HepG2 (cell line): ENCODE measurements around the gene CNGA3.

Source experiments
- ELF4 ChIP-seq: sonication (generic); formaldehyde crosslinking; IDR thresholded peaks from 2 replicates; pipeline ENCODE4 v1.5.0; 2020; ENCODE audit warnings: missing genetic modification reagents, mild to moderate bottlenecking, moderate library complexity, borderline replicate concordance
- ZIK1 ChIP-seq: sonication (generic); formaldehyde crosslinking; IDR thresholded peaks from 2 replicates; pipeline ENCODE4 v1.5.0; 2020; ENCODE audit warnings: mild to moderate bottlenecking, low read depth, missing genetic modification reagents, borderline replicate concordance
- ZKSCAN8 ChIP-seq: IDR thresholded peaks from 2 replicates; pipeline ENCODE4 v1.6.1; 2016; ENCODE audit warnings: borderline replicate concordance, missing genetic modification reagents, missing compliant biosample characterization
- TF ChIP-seq, protein P1 (sequence below): sonication (generic); formaldehyde crosslinking; IDR thresholded peaks from 2 replicates; pipeline ENCODE4 v1.5.0; 2020; ENCODE audit warnings: mild to moderate bottlenecking, missing genetic modification reagents, moderate library complexity
- TF ChIP-seq, protein P2 (sequence below): sonication (generic); formaldehyde crosslinking; IDR thresholded peaks from 2 replicates; pipeline ENCODE4 v1.8.0; 2022; ENCODE audit warnings: missing genetic modification reagents, mild to moderate bottlenecking, borderline replicate concordance
- TF ChIP-seq, protein P3 (sequence below): sonication (generic); formaldehyde crosslinking; conservative IDR thresholded peaks from 2 replicates; pipeline ENCODE4 v1.5.0; 2020; ENCODE audit warnings: missing genetic modification reagents

DNA sequence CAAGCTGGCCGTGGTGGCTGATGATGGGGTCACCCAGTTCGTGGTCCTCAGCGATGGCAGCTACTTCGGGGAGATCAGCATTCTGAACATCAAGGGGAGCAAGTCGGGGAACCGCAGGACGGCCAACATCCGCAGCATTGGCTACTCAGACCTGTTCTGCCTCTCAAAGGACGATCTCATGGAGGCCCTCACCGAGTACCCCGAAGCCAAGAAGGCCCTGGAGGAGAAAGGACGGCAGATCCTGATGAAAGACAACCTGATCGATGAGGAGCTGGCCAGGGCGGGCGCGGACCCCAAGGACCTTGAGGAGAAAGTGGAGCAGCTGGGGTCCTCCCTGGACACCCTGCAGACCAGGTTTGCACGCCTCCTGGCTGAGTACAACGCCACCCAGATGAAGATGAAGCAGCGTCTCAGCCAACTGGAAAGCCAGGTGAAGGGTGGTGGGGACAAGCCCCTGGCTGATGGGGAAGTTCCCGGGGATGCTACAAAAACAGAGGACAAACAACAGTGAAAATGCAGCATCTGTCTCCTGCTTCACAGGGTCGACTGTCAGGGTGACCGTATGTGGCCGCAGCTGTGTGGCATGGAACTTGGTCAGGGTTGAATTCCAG, 50.6 kb downstream of the CNGA3 start:
- no peak for TF ChIP-seq ZKSCAN8
- TF ChIP-seq, protein P1, sequence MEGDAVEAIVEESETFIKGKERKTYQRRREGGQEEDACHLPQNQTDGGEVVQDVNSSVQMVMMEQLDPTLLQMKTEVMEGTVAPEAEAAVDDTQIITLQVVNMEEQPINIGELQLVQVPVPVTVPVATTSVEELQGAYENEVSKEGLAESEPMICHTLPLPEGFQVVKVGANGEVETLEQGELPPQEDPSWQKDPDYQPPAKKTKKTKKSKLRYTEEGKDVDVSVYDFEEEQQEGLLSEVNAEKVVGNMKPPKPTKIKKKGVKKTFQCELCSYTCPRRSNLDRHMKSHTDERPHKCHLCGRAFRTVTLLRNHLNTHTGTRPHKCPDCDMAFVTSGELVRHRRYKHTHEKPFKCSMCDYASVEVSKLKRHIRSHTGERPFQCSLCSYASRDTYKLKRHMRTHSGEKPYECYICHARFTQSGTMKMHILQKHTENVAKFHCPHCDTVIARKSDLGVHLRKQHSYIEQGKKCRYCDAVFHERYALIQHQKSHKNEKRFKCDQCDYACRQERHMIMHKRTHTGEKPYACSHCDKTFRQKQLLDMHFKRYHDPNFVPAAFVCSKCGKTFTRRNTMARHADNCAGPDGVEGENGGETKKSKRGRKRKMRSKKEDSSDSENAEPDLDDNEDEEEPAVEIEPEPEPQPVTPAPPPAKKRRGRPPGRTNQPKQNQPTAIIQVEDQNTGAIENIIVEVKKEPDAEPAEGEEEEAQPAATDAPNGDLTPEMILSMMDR: no peak
- no peak for TF ChIP-seq ZIK1 (CRISPR knock-in tag)
- TF ChIP-seq, protein P2, sequence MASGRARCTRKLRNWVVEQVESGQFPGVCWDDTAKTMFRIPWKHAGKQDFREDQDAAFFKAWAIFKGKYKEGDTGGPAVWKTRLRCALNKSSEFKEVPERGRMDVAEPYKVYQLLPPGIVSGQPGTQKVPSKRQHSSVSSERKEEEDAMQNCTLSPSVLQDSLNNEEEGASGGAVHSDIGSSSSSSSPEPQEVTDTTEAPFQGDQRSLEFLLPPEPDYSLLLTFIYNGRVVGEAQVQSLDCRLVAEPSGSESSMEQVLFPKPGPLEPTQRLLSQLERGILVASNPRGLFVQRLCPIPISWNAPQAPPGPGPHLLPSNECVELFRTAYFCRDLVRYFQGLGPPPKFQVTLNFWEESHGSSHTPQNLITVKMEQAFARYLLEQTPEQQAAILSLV: no peak
- TF ChIP-seq ELF4: no peak
- TF ChIP-seq, protein P3, sequence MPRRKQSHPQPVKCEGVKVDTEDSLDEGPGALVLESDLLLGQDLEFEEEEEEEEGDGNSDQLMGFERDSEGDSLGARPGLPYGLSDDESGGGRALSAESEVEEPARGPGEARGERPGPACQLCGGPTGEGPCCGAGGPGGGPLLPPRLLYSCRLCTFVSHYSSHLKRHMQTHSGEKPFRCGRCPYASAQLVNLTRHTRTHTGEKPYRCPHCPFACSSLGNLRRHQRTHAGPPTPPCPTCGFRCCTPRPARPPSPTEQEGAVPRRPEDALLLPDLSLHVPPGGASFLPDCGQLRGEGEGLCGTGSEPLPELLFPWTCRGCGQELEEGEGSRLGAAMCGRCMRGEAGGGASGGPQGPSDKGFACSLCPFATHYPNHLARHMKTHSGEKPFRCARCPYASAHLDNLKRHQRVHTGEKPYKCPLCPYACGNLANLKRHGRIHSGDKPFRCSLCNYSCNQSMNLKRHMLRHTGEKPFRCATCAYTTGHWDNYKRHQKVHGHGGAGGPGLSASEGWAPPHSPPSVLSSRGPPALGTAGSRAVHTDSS (CRISPR knock-in tag): no peak
